Sigmoid colon (tissue), 4 donors: ENCODE measurements around the gene TFEB.

ENCODE experiments used
- EP300 ChIP-seq, 4 donors: sonication (generic); formaldehyde crosslinking; IDR thresholded peaks; one replicate each; pipeline ENCODE4 v1.6.1; 2017; ENCODE audit warnings: antibody characterized with exemption in 4 of 4
- POLR2A ChIP-seq, 2 donors: fragments of 450-650 bp; IDR thresholded peaks; one replicate each; pipeline ENCODE4 v1.6.1; 2016; ENCODE audit warnings: antibody characterized with exemption in 2 of 2, mild to moderate bottlenecking in 2 of 2, moderate library complexity in 2 of 2
- POLR2AphosphoS5 ChIP-seq, 4 donors: sonication (generic); formaldehyde crosslinking; IDR thresholded peaks; one replicate each; pipeline ENCODE4 v1.6.1; 2017; ENCODE audit warnings: antibody characterized with exemption in 4 of 4
- TF ChIP-seq, protein P1 (sequence below), 4 experiments: fragments of 450-650 bp in 3 of 4; fragments of 200-600 bp in 1 of 4; IDR thresholded peaks; one replicate each; pipeline ENCODE4 v1.5.1; 2016 to 2019; ENCODE audit warnings: antibody characterized with exemption in 4 of 4, mild to moderate bottlenecking in 3 of 4, moderate library complexity in 2 of 4

GRCh38 chr6:41655646-41656001 is 79.8 kb downstream of the TFEB start:
- TF ChIP-seq, protein P1, sequence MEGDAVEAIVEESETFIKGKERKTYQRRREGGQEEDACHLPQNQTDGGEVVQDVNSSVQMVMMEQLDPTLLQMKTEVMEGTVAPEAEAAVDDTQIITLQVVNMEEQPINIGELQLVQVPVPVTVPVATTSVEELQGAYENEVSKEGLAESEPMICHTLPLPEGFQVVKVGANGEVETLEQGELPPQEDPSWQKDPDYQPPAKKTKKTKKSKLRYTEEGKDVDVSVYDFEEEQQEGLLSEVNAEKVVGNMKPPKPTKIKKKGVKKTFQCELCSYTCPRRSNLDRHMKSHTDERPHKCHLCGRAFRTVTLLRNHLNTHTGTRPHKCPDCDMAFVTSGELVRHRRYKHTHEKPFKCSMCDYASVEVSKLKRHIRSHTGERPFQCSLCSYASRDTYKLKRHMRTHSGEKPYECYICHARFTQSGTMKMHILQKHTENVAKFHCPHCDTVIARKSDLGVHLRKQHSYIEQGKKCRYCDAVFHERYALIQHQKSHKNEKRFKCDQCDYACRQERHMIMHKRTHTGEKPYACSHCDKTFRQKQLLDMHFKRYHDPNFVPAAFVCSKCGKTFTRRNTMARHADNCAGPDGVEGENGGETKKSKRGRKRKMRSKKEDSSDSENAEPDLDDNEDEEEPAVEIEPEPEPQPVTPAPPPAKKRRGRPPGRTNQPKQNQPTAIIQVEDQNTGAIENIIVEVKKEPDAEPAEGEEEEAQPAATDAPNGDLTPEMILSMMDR (IDR thresholded peaks at IDR 0.05) = no peak
- TF ChIP-seq EP300 (IDR thresholded peaks at IDR 0.05) (no peak), POLR2A (IDR thresholded peaks at IDR 0.05) (no peak), POLR2AphosphoS5 (IDR thresholded peaks at IDR 0.05) (no peak)
